Stimulated activated CD8-positive, alpha-beta memory T cell treated with anti-CD3 and anti-CD28 coated beads, Interleukin-15, amount 100 ng/mL, for 24 hours (primary cell): ENCODE data around the gene CPNE4.

Experiments used
- DNase-seq: peaks from one replicate; pipeline ENCODE4 v3.0.0-alpha.2; 2020; ENCODE audit warnings: low read depth

Gene CPNE4

GRCh38 chr3:131796558-131797198, 238.1 kb downstream of the CPNE4 start:
- DNase-seq = no peak

DNA sequence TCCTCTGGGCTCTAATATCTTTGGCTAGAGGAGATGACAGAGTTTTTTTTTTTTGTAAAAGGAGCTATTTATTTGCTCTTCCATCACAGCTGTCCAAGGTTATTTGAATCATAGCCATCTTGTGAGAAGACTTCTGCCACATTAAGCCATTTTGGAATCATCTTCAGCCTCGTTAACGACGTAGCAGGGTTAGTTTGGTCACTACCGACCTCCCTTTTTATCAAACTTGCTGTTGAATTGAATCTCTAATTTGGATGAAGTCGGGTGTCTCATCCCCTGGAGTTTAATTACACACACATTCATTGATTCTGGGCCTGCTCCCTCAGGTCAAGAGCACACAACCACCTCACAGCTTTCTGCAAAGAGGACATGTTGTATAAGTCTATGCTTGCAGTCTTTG, 238.7 kb downstream of the CPNE4 start:
- no peak for DNase-seq

DNA sequence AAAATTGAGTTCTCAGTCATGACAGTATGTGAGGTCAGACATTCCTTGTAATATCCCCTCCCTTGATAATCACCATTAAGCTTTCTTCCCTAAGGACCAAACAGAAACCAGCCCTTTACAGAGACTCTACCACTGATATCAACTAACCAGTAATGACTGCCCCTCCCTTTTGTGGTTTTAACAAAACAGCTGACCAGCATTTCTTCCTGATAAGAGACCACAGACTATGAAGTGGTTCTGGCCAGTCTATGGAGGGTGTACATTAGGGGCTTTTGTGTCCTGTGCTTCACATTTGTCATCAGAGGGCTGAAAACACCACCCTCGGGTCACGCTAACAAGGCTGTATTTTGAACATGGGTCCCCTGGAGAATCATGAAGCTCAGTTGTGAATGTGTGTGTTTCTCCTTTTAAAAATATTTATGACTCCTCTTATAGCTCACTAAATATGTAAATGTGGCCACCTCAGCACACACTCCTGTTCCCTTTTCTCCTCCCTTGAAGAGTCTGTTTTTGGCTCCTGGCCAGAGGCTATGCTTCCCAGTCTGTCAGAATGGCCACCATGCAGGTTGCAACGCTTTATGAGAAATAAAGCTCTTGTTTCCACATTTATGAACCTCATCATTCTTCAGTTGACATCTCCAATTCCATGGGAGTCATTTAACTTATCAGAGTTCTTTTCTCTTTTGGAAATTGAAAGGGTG, 239.3 kb downstream of the CPNE4 start:
- DNase-seq = no peak

DNA sequence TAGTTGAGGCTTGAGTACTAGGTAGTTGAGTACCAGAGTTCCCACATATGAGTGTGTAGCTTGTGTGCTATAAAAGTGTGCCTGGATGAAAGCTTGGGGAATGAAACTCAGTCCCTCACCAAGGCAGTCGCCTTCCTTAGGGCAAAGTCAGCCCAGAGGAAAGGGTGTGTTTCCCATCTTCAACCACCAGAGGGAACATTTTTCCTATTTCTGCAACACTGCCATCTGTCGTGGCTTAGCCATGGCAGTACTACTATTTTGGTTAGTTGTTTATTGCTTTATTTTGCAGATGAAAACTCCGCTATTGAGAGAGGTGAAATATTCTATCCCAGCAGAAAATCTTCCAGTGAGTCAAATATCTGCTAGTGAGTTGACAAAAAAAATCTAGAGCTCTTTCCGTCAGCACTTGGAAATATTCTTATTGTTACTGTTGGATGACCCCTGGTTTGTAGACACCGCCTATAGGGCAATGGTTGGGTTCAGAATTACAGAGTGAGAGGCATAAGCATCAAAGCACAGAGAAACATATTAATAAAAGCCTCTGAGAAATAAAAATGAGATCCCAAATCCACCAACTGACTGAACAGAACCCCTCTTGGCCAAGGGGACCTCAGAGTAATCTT, 239.9 kb downstream of the CPNE4 start:
- DNase-seq = no peak

DNA sequence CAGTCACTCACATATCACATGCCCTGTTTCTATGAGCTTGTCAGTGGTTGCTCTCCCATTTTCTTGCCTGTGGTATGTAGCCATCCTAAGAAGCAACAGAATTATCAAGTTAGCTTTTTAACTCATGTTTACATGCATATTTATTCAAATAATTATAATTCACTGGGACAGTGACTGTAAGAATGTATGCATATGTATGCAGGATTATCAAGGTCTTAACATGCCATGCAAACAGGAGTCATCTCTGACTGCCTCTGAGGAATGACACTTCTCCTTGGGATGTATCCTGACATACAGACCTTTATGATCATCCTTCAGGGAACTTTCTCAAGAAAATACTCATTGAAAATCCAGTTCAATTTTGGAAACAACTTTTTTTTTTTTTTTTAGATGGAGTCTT, 240.9 kb downstream of the CPNE4 start:
- DNase-seq = no peak

DNA sequence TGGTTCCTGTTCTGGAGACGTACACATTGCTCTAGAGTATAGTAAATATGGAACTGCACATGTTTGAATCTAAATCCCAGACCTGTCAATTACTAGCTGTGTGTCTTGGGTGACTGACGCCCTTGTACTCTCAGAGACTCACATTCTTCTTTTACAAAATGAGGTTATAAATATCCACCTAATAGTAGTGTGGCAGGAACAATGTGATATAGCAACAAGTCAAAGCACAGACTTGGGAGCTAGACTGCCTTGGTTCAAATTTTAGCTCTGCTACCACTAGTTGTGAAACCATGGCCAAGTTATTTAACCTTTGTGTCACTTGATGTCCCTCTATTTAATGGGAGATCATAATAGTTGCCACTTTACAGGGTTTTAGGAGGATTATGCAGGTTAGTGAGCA, 245.6 kb downstream of the CPNE4 start:
- no peak for DNase-seq

- no peak for DNase-seq
Observed at GRCh38 chr3:131786386-131786785, 248.4 kb downstream of the CPNE4 start.

DNA sequence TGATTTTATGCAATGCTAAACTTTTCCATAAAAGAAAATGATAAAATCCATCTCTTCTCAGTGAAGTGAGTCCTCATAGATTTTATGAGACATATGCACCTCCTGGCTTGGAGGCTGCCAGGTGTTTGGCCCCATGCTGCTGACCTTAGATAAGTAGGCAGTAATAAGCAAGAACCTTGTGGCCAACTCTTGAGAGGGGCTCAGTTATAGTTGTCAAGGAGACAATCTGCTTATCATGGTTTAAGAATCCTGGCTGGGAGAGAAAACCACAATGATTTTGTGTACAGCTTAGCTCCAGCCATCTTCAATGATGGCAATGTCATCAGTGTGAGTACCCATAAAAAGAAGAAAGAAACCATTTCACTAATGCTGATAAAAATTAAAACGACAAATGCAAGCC, 252.1 kb downstream of the CPNE4 start:
- DNase-seq = no peak

DNA sequence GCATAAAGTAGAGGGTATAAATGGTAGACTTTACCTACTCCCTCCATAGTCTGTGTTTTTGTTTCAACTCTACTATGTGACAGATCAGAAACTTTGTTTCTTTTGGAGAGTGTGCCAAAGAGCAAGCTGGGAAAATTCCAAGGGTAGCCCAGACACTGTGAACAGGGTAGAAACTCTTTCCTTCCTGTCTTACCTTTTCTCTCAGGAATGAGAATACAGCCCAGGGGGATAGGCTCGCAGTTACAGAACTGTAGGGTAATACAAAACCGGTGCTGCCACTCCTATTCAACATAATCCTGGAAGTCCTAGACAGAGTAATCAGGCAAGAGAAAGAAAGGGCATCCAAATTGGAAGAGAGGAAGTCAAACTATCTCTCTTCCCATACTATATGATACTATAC, 256.3 kb downstream of the CPNE4 start:
- no peak for DNase-seq

DNA sequence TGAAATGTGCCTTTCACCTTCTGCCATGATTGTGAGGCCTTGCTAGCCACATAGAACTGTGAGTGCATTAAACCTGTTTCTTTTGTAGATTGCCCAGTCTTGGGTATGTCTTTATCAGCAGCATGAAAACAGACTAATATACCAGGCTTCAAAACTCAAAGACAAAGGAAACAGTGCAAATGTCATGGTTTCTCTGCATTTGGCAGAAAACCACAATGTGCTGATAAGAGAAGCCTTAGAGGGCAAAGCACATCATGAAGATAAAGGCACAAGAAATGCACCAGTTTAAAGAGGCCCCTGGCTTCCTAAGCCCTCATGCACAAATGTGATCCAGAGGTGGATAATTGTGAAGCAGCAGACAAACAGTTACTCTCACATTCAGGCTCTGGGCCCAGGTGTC, 259.2 kb downstream of the CPNE4 start:
- DNase-seq = no peak

DNA sequence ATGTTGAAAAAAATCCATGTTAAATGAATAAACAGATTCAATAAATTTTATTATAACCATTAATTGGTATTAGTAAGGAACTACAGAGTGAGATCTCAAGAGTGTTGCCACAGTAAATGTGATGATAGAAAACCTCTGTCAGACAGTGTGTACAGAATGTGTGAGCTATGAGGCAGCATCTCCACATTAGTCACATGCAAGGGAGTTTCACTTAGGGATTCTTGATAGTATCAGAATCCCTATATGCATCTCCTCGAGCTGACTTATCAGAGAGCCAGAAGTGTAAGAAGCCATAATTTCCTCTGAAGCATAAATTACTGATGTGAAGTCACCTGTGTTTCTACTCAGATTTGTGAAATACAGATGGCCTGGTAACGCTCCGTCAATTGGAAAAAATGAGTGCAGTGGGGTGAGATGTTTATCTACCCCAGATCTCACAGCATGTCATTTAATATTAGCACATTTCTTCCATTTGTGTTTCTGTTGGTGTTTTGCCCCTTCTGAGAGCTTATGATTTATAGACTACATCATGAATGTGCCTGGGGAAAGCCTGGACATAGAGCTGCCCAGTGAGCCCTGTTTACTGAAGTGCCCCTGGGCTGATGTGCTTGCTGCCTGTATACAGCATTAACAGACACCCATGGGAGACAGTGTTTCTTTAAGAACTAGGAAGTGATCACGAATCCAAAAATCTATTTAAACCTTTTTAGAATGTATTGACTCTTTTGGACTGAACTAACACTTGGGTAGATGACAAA, 262.4 kb downstream of the CPNE4 start:
- no peak for DNase-seq

DNA sequence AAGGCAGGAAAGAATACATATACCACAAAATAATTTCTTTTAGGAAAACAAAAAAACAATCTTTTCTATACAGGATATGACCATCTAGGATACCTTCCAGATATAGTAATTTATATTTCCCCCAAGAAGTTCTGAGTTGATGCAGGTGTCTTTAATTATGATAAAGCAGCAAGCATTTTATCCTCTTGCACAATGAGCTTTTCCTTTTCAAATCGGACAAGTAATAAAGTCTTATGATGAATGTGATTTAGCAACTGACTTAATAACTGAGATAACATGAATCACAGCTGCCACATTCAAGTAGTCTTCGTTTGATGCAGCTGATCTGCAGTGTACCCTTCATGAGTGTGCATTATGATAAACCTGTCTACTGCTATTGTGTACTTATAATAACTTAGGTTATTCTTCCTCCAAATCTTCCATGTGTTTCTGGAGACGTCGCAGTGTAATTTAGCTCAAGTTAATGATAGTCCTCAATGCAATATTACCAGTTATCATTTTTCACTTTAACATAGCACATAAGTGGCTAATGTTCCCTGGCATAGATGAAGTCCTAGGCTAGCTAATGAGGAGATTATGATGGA, 271.7 kb downstream of the CPNE4 start:
- no peak for DNase-seq

- no peak for DNase-seq
Observed at GRCh38 chr3:131756405-131756804, 278.4 kb downstream of the CPNE4 start.

DNA sequence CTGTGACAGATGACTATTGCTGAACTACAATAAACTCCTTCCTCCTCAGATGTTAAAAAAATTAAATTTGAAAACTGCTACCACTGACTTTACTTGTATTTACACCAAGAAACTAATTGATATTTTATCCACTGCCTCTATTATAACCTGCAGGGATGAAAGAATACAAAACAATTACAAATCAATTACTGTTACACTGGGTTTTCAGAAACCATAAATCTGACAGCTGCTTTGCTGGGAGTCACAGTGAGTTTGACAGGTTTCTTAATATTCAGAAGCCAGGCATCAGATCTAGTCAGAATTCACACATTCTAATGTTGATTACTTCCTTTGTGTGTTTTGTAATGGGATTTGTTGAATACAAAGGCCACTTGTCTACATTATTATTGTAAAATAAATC, 279.4 kb downstream of the CPNE4 start:
- no peak for DNase-seq

DNA sequence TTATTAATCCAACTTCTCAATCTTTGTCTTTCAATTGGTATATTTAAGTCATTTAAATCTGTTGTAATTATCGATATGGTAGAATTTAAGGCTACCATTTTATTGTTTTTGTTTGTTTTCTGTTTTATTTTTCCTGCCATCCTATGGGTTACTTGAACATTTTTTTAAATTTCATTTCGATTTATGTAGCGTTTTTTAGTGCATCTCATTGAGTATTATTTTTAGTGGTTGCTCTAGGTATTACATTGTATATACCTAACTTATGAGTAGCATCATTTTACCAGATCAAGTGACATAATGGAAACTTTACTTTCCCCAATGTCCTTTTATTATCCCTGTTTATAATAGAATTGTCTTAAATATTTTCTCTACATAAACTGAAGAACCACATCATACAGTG, 284.6 kb downstream of the CPNE4 start:
- DNase-seq = no peak

GRCh38 chr3:131749826-131750225, 285.0 kb downstream of the CPNE4 start:
- DNase-seq = no peak

- no peak for DNase-seq
Observed at GRCh38 chr3:131747466-131747865, 287.3 kb downstream of the CPNE4 start.

DNA sequence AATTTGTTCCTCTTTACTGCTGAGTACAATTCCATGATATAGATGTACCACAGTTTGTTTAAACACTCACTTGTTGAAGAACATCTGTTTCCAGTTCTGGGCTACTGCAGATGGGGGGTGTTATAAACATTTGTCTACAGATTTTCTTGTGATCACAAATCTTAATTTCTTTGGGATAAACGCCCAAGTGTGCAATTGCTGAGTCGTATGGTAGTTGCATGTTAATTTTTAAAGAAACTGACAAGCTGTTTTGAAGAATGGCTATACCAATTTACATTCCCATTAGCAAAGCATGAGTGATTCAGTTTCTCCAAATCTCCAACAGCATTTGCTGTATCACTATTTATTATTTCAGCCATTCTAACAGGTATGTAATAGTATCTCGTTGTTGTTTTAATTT, 290.0 kb downstream of the CPNE4 start:
- DNase-seq = no peak

DNA sequence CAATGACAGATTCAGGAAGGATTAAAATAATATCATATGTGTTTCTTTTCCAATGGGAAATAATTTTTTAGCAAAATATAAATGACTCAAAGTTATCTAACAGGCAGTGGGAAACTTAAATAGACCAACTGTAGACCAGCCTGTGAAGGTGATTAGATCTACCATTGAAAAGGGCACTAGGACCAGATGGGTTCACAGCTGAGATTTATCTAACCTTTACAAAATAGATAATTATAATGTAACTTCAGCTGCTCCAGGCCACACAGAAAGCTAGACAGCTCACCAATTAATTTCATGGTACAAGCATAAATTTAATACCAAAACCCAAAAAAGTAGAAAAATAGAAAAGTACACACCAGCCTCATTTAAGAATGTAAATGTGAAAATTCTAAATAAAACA, 291.7 kb downstream of the CPNE4 start:
- no peak for DNase-seq

- DNase-seq = no peak
Observed at GRCh38 chr3:131739211-131739610, 295.6 kb downstream of the CPNE4 start.

DNA sequence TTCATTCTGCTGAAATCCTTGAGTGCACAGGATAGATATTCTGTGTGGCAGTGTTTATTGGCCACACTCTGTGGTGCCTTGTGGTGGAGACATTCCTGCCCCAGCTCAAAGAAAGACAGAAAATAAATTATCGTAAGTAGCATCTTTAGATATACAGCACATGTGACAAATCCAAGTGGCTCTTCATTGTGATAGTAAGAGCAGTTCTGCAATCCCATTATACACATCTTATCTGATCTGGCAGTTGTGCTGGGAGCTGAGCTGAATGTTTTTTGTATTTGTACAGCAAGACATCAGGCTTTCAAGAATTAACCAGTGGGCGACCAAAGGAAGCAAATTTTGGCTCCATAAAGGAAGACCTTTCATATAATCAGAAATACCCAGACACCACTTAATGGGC, 296.7 kb downstream of the CPNE4 start:
- DNase-seq = no peak

- DNase-seq = no peak
Observed at GRCh38 chr3:131735544-131735943, 299.3 kb downstream of the CPNE4 start.

GRCh38 chr3:131735116-131735515, 299.7 kb downstream of the CPNE4 start:
- DNase-seq = no peak
